ENCODE measurements around the gene TRIM67.

Gene TRIM67

GRCh38 chr1:231201375-231201978 is 39.6 kb downstream of the TRIM67 start:
- no peak overlapping the region for H3K4me3 ChIP-seq (ENCODE audit: low read depth, low read length)
- no peak for TF ChIP-seq CTCF (IDR thresholded peaks at IDR 0.05; ENCODE audit: control insufficient read depth, extremely low read depth, insufficient read depth)
- DNase-seq (ENCODE audit: low read depth), result no peak

- no peak for DNase-seq (ENCODE audit: low read depth)
Measured at GRCh38 chr1:231201979-231202633, 40.2 kb downstream of the TRIM67 start.

GRCh38 chr1:231203259-231204057 is 41.6 kb downstream of the TRIM67 start:
- H3K4me3 ChIP-seq (ENCODE audit: low read depth, low read length), result no peak overlapping the region
- DNase-seq (ENCODE audit: low read depth), result no peak
- TF ChIP-seq CTCF (IDR thresholded peaks at IDR 0.05; ENCODE audit: control insufficient read depth, extremely low read depth, insufficient read depth), result no peak

More at GRCh38 chr1:231201979-231202633, 40.2 kb downstream of the TRIM67 start:
- no peak for TF ChIP-seq CTCF (IDR thresholded peaks at IDR 0.05; ENCODE audit: control insufficient read depth, extremely low read depth, insufficient read depth)
- H3K4me3 ChIP-seq (ENCODE audit: low read depth, low read length), result no peak overlapping the region

GRCh38 chr1:231206856-231207255 is 45.0 kb downstream of the TRIM67 start:
- no peak for TF ChIP-seq CTCF (IDR thresholded peaks at IDR 0.05; ENCODE audit: control insufficient read depth, extremely low read depth, insufficient read depth)
- DNase-seq (ENCODE audit: low read depth), result no peak
- no peak overlapping the region for H3K4me3 ChIP-seq (ENCODE audit: low read depth, low read length)

GRCh38 chr1:231207437-231207836 is 45.6 kb downstream of the TRIM67 start:
- no peak for TF ChIP-seq CTCF (IDR thresholded peaks at IDR 0.05; ENCODE audit: control insufficient read depth, extremely low read depth, insufficient read depth)
- no peak overlapping the region for H3K4me3 ChIP-seq (ENCODE audit: low read depth, low read length)
- no peak for DNase-seq (ENCODE audit: low read depth)

GRCh38 chr1:231208980-231209379 is 47.1 kb downstream of the TRIM67 start:
- no peak for DNase-seq (ENCODE audit: low read depth)
- no peak overlapping the region for H3K4me3 ChIP-seq (ENCODE audit: low read depth, low read length)
- no peak for TF ChIP-seq CTCF (IDR thresholded peaks at IDR 0.05; ENCODE audit: control insufficient read depth, extremely low read depth, insufficient read depth)

All from LNCaP clone FGC (cell line).